Esophagus muscularis mucosa (tissue), 4 donors: ENCODE results near the gene ZNF845. TPM values are rescaled to one million over a fixed set of nuclear protein-coding genes. Genes with fewer than 3 reads are reported as not detected.
"Not testable (repeated sequence)": the region's sequence is repeated elsewhere in the genome, so short reads cannot be mapped to it uniquely, and the experiment has no call there.

Source experiments
- DNase-seq: peaks from one replicate; pipeline ENCODE4 v3.0.0-alpha.2; 2017; ENCODE audit errors: extremely low spot score
- H3K27ac ChIP-seq, 4 donors: fragments of 200-600 bp; sonication (generic); replicated peaks in 1 of 4; 1 replicate in 3 of 4; 2 replicates in 1 of 4; pipeline ENCODE4 v1.5.1; 2016 to 2019; ENCODE audit warnings: mild to moderate bottlenecking in 1 of 4
- H3K27me3 ChIP-seq, 4 donors: fragments of 200-600 bp; sonication (generic); one replicate each; pipeline versions ENCODE4 v1.5.1 to v1.6.0; 2016 to 2019
- H3K36me3 ChIP-seq, 4 donors: fragments of 200-600 bp; sonication (generic); one replicate each; pipeline ENCODE4 v1.5.1; 2016 to 2019
- H3K4me1 ChIP-seq, 4 donors: fragments of 200-600 bp; sonication (generic); one replicate each; pipeline ENCODE4 v1.5.1; 2016 to 2019
- H3K4me3 ChIP-seq, 4 donors: fragments of 200-600 bp; sonication (generic); 1 replicate in 2 of 4; 2 replicates in 2 of 4; pipeline ENCODE4 v1.5.1; 2016 to 2019; ENCODE audit warnings: mild to moderate bottlenecking in 4 of 4, moderate library complexity in 1 of 4
- H3K9me3 ChIP-seq, 4 donors: fragments of 200-600 bp; sonication (generic); 1 replicate in 3 of 4; 2 replicates in 1 of 4; pipeline ENCODE4 v1.5.1; 2016 to 2019
- CTCF ChIP-seq, 3 experiments: fragments of 200-600 bp in 2 of 3; fragments of 450-650 bp in 1 of 3; sonication (generic) in 2 of 3; IDR thresholded peaks; one replicate each; pipeline ENCODE4 v1.5.1; 2017 to 2019; ENCODE audit warnings: antibody characterized with exemption in 3 of 3, mild to moderate bottlenecking in 2 of 3, moderate library complexity in 1 of 3
- EP300 ChIP-seq: sonication (generic); formaldehyde crosslinking; IDR thresholded peaks from one replicate; pipeline ENCODE4 v1.6.1; 2017; ENCODE audit warnings: antibody characterized with exemption
- POLR2A ChIP-seq: fragments of 450-650 bp; IDR thresholded peaks from one replicate; pipeline ENCODE4 v1.6.1; 2017; ENCODE audit warnings: antibody characterized with exemption, moderate library complexity, mild to moderate bottlenecking, low read depth
- POLR2AphosphoS5 ChIP-seq, 2 donors: sonication (generic); formaldehyde crosslinking; IDR thresholded peaks; one replicate each; pipeline ENCODE4 v1.6.1; 2017; ENCODE audit warnings: antibody characterized with exemption in 2 of 2
- WGBS: methylation state at CpG from one replicate; pipeline ENCODE4 v1.1.5; 2018; 5-methylcytosine and 5-hydroxymethylcytosine counted together
- intact Hi-C: fragments of 100-400 bp; cut with DNase I; formaldehyde crosslinking; loops from one replicate; pipeline ENCODE4 v1.15.1; 2023
- total RNA-seq, 4 donors: library from RNA; depleted of rRNA; stranded (reverse); fragments of >200 nt; gene quantifications; one replicate each; pipeline versions ENCODE4 v1.1.0 to v1.2.1, GENCODE V29; 2016

ZNF845 gene
- total RNA-seq, 4 donors from 2014 or later = 4.4 to 6.2 (median 5.9) TPM

GRCh38 chr19:53328967-53329366 lies 4.6 kb upstream of the ZNF845 start:
- intact Hi-C loops = no loop called here
- peaks cover 0 to 38% (median 3%) of the 10 kb centered on the region in 4 donors for H3K27me3 ChIP-seq
- no peaks in the 10 kb centered on the region for H3K36me3 ChIP-seq
- H3K4me1 ChIP-seq = peaks cover 0 to 8% (median 6%) of the 10 kb centered on the region in 4 donors
- WGBS = 20% methylated on average over 24 of the region's 24 CpGs
- peaks cover 0 to 15% (median 10%) of the 10 kb centered on the region in 4 donors for H3K9me3 ChIP-seq
- TF ChIP-seq POLR2AphosphoS5 (IDR thresholded peaks at IDR 0.05) (peak in 1 of 2 donors; percentile 41), POLR2A (no peak), CTCF (IDR thresholded peaks at IDR 0.05) (no peak), EP300 (no peak)
- H3K4me3 ChIP-seq = peak overlapping the region; percentile 28 to 37 (median 36)
- H3K27ac ChIP-seq = no peak overlapping the region
- peak; percentile 34 for DNase-seq

GRCh38 chr19:53332484-53332883 lies 1.1 kb upstream of the ZNF845 start:
- Histone ChIP-seq H3K4me1 (peaks cover 7 to 20% (median 18%) of the 10 kb centered on the region in 4 donors), H3K4me3 (peak overlapping the region; percentile 69 to 77 (median 70)), H3K27ac (peak overlapping the region; percentile 73 to 85 (median 79)), H3K27me3 (peaks cover 0 to 16% (median 0%) of the 10 kb centered on the region in 4 donors), H3K9me3 (peaks cover 0 to 6% (median 2%) of the 10 kb centered on the region in 4 donors), H3K36me3 (peaks cover 0 to 2% (median 0%) of the 10 kb centered on the region in 4 donors)
- DNase-seq = no peak
- TF ChIP-seq CTCF (IDR thresholded peaks at IDR 0.05) (no peak), POLR2A (no peak), EP300 (no peak), POLR2AphosphoS5 (IDR thresholded peaks at IDR 0.05) (no peak)
- WGBS = 84% methylated on average over 14 of the region's 14 CpGs
- intact Hi-C loops = loop anchor here (10.0 kb wide), 2 partner anchors 78 to 138 kb away; partner anchors contain the start of genes VN1R2, ZNF665 and ZNF677

GRCh38 chr19:53333066-53333462 lies 485 bp upstream of the ZNF845 start:
- Histone ChIP-seq H3K27me3 (peaks cover 0 to 11% (median 0%) of the 10 kb centered on the region in 4 donors), H3K9me3 (peaks cover 0 to 6% (median 2%) of the 10 kb centered on the region in 4 donors), H3K27ac (peak overlapping the region; percentile 73 to 85 (median 79)), H3K4me3 (peak overlapping the region; percentile 69 to 77 (median 70)), H3K36me3 (peaks cover 0 to 8% (median 2%) of the 10 kb centered on the region in 4 donors), H3K4me1 (peaks cover 7 to 20% (median 18%) of the 10 kb centered on the region in 4 donors)
- DNase-seq = peak; percentile 89
- 1% methylated on average over 14 of the region's 14 CpGs for WGBS
- TF ChIP-seq POLR2A (no peak), EP300 (no peak), CTCF (IDR thresholded peaks at IDR 0.05) (no peak), POLR2AphosphoS5 (IDR thresholded peaks at IDR 0.05) (no peak)
- intact Hi-C loops = loop anchor here (10.0 kb wide), 2 partner anchors 78 to 138 kb away; partner anchors contain the start of genes VN1R2, ZNF665 and ZNF677

GRCh38 chr19:53344403-53344802 lies 10.9 kb downstream of the ZNF845 start:
- intact Hi-C loops, H3K4me1 ChIP-seq, H3K27ac ChIP-seq, DNase-seq, H3K4me3 ChIP-seq, H3K27me3 ChIP-seq: not testable (repeated sequence)
- WGBS = over 99% methylated on average over 4 of the region's 4 CpGs
- Histone ChIP-seq H3K9me3 (peaks cover 0 to 59% (median 33%) of the 10 kb centered on the region in 4 donors), H3K36me3 (peaks cover 81 to 100% (median 90%) of the 10 kb centered on the region in 4 donors)

GRCh38 chr19:53355739-53356138 lies 22.2 kb downstream of the ZNF845 start:
- no peak for DNase-seq
- Histone ChIP-seq H3K27ac (no peak overlapping the region), H3K36me3 (peaks cover 11 to 34% (median 18%) of the 10 kb centered on the region in 4 donors), H3K9me3 (peaks cover 18 to 70% (median 65%) of the 10 kb centered on the region in 4 donors), H3K4me1 (no peaks in the 10 kb centered on the region), H3K27me3 (no peaks in the 10 kb centered on the region), H3K4me3 (no peak overlapping the region)
- intact Hi-C loops = no loop called here
- 90% methylated on average over 1 of the region's 1 CpG for WGBS
- TF ChIP-seq POLR2A (no peak), POLR2AphosphoS5 (IDR thresholded peaks at IDR 0.05) (no peak), CTCF (IDR thresholded peaks at IDR 0.05) (no peak), EP300 (no peak)
